SW480 (cell line): ENCODE data around the gene PIK3R6.

Experiments used
- DNase-seq: peaks from one replicate; pipeline ENCODE4 v3.0.0-alpha.2; 2016; ENCODE audit warnings: low spot score

PIK3R6 gene, protein sequence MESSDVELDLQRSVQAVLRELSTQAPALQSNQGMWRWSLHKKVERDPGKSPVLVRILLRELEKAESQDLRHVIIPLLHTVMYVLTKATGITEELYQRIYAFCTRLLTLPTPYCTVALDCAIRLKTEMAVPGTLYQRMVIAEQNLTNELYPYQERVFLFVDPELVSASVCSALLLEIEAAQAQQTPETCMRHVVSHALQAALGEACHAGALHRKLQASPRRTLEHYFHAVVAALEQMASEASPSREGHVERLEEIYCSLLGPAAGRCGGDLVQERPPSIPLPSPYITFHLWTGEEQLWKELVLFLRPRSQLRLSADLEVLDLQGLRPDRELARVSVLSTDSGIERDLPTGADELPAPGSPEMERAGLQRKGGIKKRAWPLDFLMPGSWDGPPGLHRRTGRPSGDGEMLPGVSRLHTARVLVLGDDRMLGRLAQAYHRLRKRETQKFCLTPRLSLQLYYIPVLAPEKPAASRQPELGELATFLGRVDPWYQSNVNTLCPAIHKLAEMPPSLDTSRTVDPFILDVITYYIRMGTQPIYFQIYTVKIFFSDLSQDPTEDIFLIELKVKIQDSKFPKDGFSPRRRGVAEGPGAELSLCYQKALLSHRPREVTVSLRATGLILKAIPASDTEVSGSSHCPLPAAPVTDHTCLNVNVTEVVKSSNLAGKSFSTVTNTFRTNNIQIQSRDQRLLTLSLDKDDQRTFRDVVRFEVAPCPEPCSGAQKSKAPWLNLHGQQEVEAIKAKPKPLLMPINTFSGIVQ

GRCh38 chr17:8867361-8867981 lies at the start of gene PIK3R6:
PIK3R6 (minus strand) TSS chr17:8867674; CDS start chr17:8849794, 17,880 bp downstream.
- no peak for DNase-seq

DNA sequence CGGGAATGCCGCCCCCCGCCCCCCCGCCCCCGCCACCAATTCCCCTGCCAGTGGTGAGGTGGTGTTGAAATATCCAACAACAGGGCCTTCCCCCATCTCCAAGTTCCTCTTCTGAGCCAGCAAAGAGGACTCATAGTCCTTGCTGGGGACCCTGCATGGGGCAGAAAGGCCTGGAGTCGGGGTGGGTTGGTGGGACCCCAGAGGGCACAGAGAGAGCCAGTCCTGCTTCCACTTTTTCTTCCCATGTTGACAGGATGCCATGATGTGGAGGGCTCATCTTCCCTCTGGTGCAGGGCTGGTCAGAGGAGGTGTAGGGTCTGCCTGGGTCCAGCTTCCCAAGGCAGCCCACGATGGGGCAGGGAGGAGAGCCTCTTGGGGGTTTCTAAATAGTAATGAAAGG lies 49.0 kb upstream of the PIK3R6 start:
- no peak for DNase-seq

DNA sequence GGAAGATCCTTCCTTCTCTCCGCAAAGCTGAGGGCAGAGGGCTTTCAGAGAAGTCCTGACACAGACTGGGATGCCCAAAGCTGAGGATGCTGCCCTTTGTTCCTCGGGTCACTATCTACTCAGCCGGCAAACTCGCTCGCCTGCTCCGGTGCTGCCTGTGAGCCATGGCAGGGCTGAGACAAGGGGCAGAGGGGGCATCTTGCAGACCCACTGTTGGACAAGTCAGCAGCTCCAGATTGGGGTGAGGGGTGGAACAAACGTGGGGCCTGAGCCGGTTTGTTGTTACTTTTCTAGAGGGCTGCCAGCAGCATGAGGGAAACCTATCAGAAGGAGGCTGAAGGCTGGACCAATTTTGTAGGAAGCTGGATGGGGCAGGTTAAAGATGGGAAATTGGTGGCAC lies 47.1 kb upstream of the PIK3R6 start:
- DNase-seq: no peak

GRCh38 chr17:8913879-8914278 lies 46.4 kb upstream of the PIK3R6 start:
- no peak for DNase-seq

- DNase-seq: no peak
Observed at GRCh38 chr17:8913091-8913490, 45.6 kb upstream of the PIK3R6 start.

DNA sequence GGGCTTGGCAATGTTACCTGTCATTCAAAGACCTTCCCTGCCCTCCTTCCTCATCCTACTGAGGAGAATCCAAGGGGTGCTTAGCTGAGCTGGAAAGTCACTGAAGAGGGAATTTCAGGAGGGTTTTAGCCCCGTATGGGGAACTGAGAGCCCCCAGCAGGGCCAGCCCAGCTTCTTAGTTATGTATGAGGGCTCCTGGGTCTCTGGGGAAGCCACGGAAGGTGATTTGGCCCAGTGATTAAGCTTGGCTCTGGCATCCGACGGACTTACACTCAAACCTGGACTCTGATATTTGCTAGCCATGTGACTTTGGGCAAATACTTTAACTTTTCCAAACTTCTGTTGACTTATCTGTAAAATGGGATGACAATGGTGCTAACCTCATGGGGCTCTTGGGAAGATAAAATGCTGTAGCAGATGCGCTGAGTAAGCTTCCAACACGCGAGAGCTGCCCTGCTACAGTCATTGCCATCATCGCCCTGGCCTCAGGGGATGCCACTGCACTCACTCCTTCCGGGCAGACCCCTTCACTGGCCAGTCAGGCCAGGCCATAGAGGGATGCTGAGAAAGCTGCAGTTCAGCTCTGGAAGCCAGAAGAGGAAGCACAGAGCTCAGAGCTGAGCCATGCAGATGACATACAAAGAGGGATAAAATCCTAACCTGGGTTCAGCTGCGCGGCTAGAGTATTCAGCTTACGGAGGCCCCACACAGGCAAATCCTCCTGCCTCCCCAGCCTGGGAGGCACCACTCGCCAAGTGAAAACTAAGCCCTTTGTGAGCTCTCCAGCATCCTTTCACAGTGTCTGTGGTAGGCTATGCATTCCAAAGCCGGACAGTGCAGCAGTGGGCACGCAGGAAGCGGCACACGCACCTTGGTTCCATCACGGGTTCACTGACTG lies 44.9 kb upstream of the PIK3R6 start:
- DNase-seq: no peak

GRCh38 chr17:8910969-8911604 lies 43.6 kb upstream of the PIK3R6 start:
- DNase-seq: no peak

GRCh38 chr17:8909586-8910270 lies 42.3 kb upstream of the PIK3R6 start:
- no peak for DNase-seq

DNA sequence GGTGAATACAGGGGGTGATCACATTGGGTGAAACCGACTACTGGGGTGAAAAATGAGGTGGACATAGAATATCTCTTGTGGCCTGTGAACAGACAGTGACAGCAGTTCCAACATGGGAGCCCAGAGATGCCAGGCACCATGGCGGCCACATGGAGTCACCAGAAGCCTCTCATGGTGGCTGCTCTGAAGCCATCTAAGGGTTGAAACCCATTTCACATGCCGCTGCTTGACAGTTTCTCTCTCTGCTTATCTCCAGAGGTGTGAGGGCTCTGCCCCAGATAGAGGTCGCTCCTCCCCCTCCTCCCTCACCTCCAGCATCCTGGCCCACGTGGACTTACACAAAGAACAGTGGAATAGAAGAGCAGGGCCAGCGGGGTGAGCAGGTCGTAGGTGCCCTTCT lies 37.9 kb upstream of the PIK3R6 start:
- DNase-seq: no peak

DNA sequence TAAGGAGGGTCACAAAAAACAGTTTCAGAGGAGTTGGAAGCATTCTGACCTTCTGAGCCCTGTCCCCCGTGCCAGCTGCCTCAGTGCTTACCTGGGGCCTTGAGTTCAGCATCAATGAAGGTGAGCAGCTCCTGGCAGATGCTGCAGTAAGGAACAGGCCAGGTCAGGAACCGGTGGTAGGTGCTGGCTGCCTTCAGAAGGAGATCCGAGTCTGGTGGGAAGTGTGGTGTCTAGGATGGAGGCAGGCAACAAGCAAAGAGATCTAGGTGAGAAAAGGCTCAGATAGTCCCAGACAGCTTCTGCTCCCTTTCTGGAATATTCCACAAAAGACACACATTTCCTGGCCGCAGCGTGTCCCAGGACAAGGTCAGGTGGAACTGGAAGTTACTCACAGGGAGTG lies 37.2 kb upstream of the PIK3R6 start:
- DNase-seq: no peak

GRCh38 chr17:8904201-8904600 lies 36.7 kb upstream of the PIK3R6 start:
- no peak for DNase-seq

- no peak for DNase-seq
Observed at GRCh38 chr17:8900626-8901585, 33.4 kb upstream of the PIK3R6 start.

DNA sequence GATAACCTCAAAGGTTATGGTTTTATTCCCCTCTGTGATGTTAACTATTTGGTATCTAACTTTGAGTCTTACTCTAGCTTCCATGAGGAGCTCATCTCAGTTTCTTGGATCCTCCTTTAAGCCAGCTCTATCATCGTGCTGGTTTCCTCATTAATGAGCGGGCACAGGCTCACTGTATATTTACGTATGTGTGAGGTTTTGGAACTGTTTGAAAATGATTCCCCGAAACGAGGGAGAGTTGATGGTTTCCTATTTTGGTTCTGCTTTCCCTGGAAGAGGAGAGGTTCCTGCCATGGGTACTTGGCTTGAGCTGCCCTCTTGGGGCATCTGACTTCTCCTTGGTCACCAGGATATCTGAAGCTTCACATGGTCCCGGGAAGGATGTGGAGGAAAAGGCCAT lies 32.7 kb upstream of the PIK3R6 start:
- no peak for DNase-seq

DNA sequence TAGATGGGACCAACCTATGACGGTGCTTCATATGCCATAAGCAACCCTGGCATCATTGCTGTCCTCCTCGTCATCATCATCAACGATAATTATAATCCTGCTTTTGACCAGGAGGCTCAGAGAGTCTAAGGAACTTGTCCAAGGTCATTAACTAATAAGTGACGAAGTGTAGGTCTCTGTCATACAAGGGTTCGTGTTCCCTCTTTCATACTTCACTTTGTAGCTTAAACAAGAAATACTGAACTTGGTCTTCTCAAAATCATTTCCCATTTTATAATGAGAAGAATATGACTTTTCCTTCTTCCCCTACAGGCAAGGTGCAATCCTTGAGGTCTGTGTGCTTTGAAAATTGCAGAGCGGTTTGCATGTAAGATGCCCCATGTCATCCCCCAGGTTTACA lies 31.2 kb upstream of the PIK3R6 start:
- DNase-seq: no peak

DNA sequence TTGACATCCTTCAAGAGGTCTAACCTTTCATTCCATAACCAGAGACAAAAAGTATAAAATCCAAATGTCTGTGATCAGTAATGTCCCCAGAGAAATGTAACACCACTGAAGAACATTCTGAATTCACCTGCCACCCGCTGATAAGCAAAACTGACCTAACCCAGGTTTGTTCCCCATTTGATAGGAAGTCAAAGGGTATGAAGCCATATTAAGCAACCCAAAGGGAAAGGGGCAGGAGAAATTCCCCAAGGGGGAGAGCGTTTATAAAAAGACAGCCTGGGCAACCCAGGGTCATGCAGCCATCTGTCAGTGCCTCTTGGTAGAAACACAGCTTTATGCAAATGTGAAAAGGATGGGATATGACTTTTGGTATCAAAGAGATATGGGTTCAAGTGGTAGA lies 30.7 kb upstream of the PIK3R6 start:
- DNase-seq: no peak

DNA sequence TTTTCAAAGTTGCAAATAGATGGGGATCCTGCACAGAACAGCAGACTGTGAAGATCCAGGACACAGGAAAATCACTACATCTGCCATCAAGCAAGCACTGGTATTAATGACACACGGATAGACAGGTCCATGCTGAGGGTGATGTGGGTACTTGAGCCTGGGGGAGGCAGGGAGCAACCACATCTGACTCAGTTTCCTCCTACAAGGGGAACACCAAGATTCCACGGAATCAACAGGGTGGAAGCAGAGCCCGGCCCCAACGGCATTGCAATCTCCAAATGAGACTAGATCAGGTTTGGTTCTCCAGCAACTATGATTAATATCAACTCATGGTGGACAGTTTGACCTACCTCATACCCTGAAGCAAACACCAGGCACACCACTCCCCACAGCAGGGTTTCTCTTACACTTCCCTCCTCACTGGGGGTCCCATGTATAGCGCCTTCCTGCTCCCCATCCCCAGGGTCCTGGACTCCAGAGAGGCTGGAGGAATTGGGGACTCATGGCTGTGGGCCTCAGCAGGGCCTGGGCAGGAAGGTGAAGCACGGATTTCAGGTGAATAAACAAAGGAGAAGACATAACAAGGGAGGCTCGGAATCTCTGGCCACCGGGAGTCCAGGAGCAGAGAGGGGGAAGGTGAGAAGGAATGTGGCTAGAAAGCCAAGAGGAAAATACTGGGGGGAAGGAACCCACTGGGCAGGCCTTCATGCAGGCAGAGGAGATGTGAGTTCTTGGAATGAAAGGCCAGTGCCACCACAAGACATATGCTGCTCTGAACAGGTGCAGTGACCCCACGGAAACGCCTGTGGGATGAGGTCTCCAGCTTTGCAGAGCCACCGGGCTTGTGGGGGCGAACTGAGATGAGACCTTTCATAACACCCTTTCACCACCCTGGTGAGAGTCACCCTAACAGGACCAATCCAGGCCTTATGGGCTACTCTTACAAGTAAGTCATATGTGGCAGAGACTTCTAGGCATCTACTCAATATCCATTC lies 29.5 kb upstream of the PIK3R6 start:
- no peak for DNase-seq

- DNase-seq: no peak
Observed at GRCh38 chr17:8896087-8896486, 28.6 kb upstream of the PIK3R6 start.
